Activated naive CD8-positive, alpha-beta T cell treated with anti-CD3 and anti-CD28 coated beads, Interleukin-2, amount 50 U/mL, for 24 hours (primary cell): ENCODE results near the gene PAM.

Experiments used
- ATAC-seq: fragments of 150-1000 bp; cut with Tn5 transposase; one replicate; pipeline ENCODE4 v1.10.0; 2021
- DNase-seq: peaks from one replicate; pipeline ENCODE4 v3.0.0; 2021
- H3K27ac Mint-ChIP-seq: one replicate; pipeline ENCODE4 v1.8.0; 2021; ENCODE audit warnings: mild to moderate bottlenecking, mixed read lengths
- H3K27me3 Mint-ChIP-seq: one replicate; pipeline ENCODE4 v1.8.0; 2021; ENCODE audit warnings: mixed read lengths
- H3K36me3 Mint-ChIP-seq: one replicate; pipeline ENCODE4 v1.8.0; 2021; ENCODE audit warnings: low read depth, mixed read lengths
- H3K4me1 Mint-ChIP-seq: one replicate; pipeline ENCODE4 v1.8.0; 2021; ENCODE audit warnings: mixed read lengths
- H3K4me3 Mint-ChIP-seq: one replicate; pipeline ENCODE4 v1.8.0; 2021; ENCODE audit warnings: mild to moderate bottlenecking, moderate library complexity, mixed read lengths
- H3K9me3 Mint-ChIP-seq: one replicate; pipeline ENCODE4 v1.8.0; 2021; ENCODE audit warnings: mixed read lengths

Gene PAM

GRCh38 chr5:102800427-102800826, 45.3 kb downstream of the PAM start:
- peaks cover 41% of the 10 kb centered on the region for H3K4me1 Mint-ChIP-seq
- no peak for DNase-seq
- no peaks in the 10 kb centered on the region for H3K9me3 Mint-ChIP-seq
- no peaks in the 10 kb centered on the region for H3K27me3 Mint-ChIP-seq
- ATAC-seq = no peak
- peak overlapping the region; percentile 28 for H3K27ac Mint-ChIP-seq
- H3K4me3 Mint-ChIP-seq = no peak overlapping the region
- peaks cover 21% of the 10 kb centered on the region for H3K36me3 Mint-ChIP-seq

GRCh38 chr5:102801371-102801770, 46.3 kb downstream of the PAM start:
- H3K27ac Mint-ChIP-seq = peak overlapping the region; percentile 63
- no peak overlapping the region for H3K4me3 Mint-ChIP-seq
- H3K9me3 Mint-ChIP-seq = no peaks in the 10 kb centered on the region

GRCh38 chr5:102802708-102803458, 47.8 kb downstream of the PAM start:
- Mint-ChIP-seq H3K9me3 (no peaks in the 10 kb centered on the region), H3K4me1 (peaks cover 40% of the 10 kb centered on the region), H3K4me3 (no peak overlapping the region), H3K36me3 (peaks cover 15% of the 10 kb centered on the region), H3K27me3 (no peaks in the 10 kb centered on the region), H3K27ac (no peak overlapping the region)
- no peak for ATAC-seq
- DNase-seq = no peak

More at GRCh38 chr5:102801371-102801770, 46.3 kb downstream of the PAM start:
- Mint-ChIP-seq H3K27me3 (no peaks in the 10 kb centered on the region), H3K4me1 (peaks cover 38% of the 10 kb centered on the region), H3K36me3 (peaks cover 18% of the 10 kb centered on the region)
- DNase-seq (no peak), ATAC-seq (peak; percentile 88)

- H3K9me3 Mint-ChIP-seq = no peaks in the 10 kb centered on the region
- no peak overlapping the region for H3K27ac Mint-ChIP-seq
- H3K4me1 Mint-ChIP-seq = peaks cover 22% of the 10 kb centered on the region
- DNase-seq (no peak), ATAC-seq (peak; percentile 68)
- peaks cover 15% of the 10 kb centered on the region for H3K36me3 Mint-ChIP-seq
- H3K4me3 Mint-ChIP-seq = no peak overlapping the region
- H3K27me3 Mint-ChIP-seq = no peaks in the 10 kb centered on the region
Measured at GRCh38 chr5:102807878-102808502, 52.9 kb downstream of the PAM start.

GRCh38 chr5:102809033-102809432, 53.9 kb downstream of the PAM start:
- ATAC-seq (no peak), DNase-seq (no peak)
- H3K36me3 Mint-ChIP-seq = peaks cover 15% of the 10 kb centered on the region
- H3K9me3 Mint-ChIP-seq = no peaks in the 10 kb centered on the region
- H3K4me3 Mint-ChIP-seq = no peak overlapping the region
- peaks cover 24% of the 10 kb centered on the region for H3K4me1 Mint-ChIP-seq
- no peaks in the 10 kb centered on the region for H3K27me3 Mint-ChIP-seq
- no peak overlapping the region for H3K27ac Mint-ChIP-seq

- no peaks in the 10 kb centered on the region for H3K27me3 Mint-ChIP-seq
- DNase-seq = no peak
- H3K9me3 Mint-ChIP-seq = no peaks in the 10 kb centered on the region
- ATAC-seq = peak; percentile 65
- H3K4me3 Mint-ChIP-seq = no peak overlapping the region
- H3K36me3 Mint-ChIP-seq = peaks cover 14% of the 10 kb centered on the region
- peaks cover 42% of the 10 kb centered on the region for H3K4me1 Mint-ChIP-seq
- H3K27ac Mint-ChIP-seq = no peak overlapping the region
Measured at GRCh38 chr5:102811972-102812371, 56.9 kb downstream of the PAM start.

- no peak overlapping the region for H3K4me3 Mint-ChIP-seq
- no peak overlapping the region for H3K27ac Mint-ChIP-seq
- H3K9me3 Mint-ChIP-seq = no peaks in the 10 kb centered on the region
- H3K27me3 Mint-ChIP-seq = no peaks in the 10 kb centered on the region
- DNase-seq = no peak
- peaks cover 18% of the 10 kb centered on the region for H3K36me3 Mint-ChIP-seq
- ATAC-seq = no peak
- H3K4me1 Mint-ChIP-seq = peaks cover 30% of the 10 kb centered on the region
Measured at GRCh38 chr5:102813740-102814139, 58.6 kb downstream of the PAM start.

GRCh38 chr5:102815084-102815483, 60.0 kb downstream of the PAM start:
- Mint-ChIP-seq H3K36me3 (peaks cover 18% of the 10 kb centered on the region), H3K27me3 (no peaks in the 10 kb centered on the region), H3K9me3 (no peaks in the 10 kb centered on the region), H3K4me3 (no peak overlapping the region), H3K4me1 (peaks cover 30% of the 10 kb centered on the region), H3K27ac (no peak overlapping the region)
- ATAC-seq (no peak), DNase-seq (no peak)

GRCh38 chr5:102815540-102816332, 60.6 kb downstream of the PAM start:
- Mint-ChIP-seq H3K36me3 (peaks cover 15% of the 10 kb centered on the region), H3K4me1 (peaks cover 30% of the 10 kb centered on the region), H3K27me3 (no peaks in the 10 kb centered on the region), H3K4me3 (no peak overlapping the region), H3K27ac (no peak overlapping the region), H3K9me3 (no peaks in the 10 kb centered on the region)
- DNase-seq (no peak), ATAC-seq (no peak)

GRCh38 chr5:102818345-102818744, 63.2 kb downstream of the PAM start:
- H3K27me3 Mint-ChIP-seq = no peaks in the 10 kb centered on the region
- no peak overlapping the region for H3K4me3 Mint-ChIP-seq
- H3K27ac Mint-ChIP-seq = no peak overlapping the region
- DNase-seq (no peak), ATAC-seq (no peak)
- H3K9me3 Mint-ChIP-seq = no peaks in the 10 kb centered on the region
- peaks cover 11% of the 10 kb centered on the region for H3K36me3 Mint-ChIP-seq
- peaks cover 34% of the 10 kb centered on the region for H3K4me1 Mint-ChIP-seq

- no peak for DNase-seq
- Mint-ChIP-seq H3K27ac (no peak overlapping the region), H3K9me3 (no peaks in the 10 kb centered on the region), H3K4me3 (no peak overlapping the region), H3K27me3 (no peaks in the 10 kb centered on the region), H3K36me3 (peaks cover 11% of the 10 kb centered on the region), H3K4me1 (peaks cover 38% of the 10 kb centered on the region)
- ATAC-seq = no peak
Measured at GRCh38 chr5:102818934-102819333, 63.8 kb downstream of the PAM start.

GRCh38 chr5:102819634-102820033, 64.5 kb downstream of the PAM start:
- no peak overlapping the region for H3K4me3 Mint-ChIP-seq
- ATAC-seq = no peak
- no peaks in the 10 kb centered on the region for H3K9me3 Mint-ChIP-seq
- H3K36me3 Mint-ChIP-seq = peaks cover 11% of the 10 kb centered on the region
- H3K27ac Mint-ChIP-seq = no peak overlapping the region
- peaks cover 38% of the 10 kb centered on the region for H3K4me1 Mint-ChIP-seq
- no peaks in the 10 kb centered on the region for H3K27me3 Mint-ChIP-seq
- no peak for DNase-seq

GRCh38 chr5:102823441-102823874, 68.4 kb downstream of the PAM start:
- no peaks in the 10 kb centered on the region for H3K9me3 Mint-ChIP-seq
- ATAC-seq (peak; percentile 24), DNase-seq (no peak)
- H3K27ac Mint-ChIP-seq = no peak overlapping the region
- H3K4me1 Mint-ChIP-seq = peaks cover 23% of the 10 kb centered on the region
- H3K36me3 Mint-ChIP-seq = peaks cover 3% of the 10 kb centered on the region
- no peaks in the 10 kb centered on the region for H3K27me3 Mint-ChIP-seq
- H3K4me3 Mint-ChIP-seq = no peak overlapping the region

GRCh38 chr5:102826629-102827028, 71.5 kb downstream of the PAM start:
- Mint-ChIP-seq H3K27me3 (no peaks in the 10 kb centered on the region), H3K9me3 (no peaks in the 10 kb centered on the region), H3K27ac (no peak overlapping the region), H3K36me3 (peaks cover 2% of the 10 kb centered on the region), H3K4me3 (no peak overlapping the region), H3K4me1 (peaks cover 24% of the 10 kb centered on the region)
- ATAC-seq = no peak
- DNase-seq = no peak

- Mint-ChIP-seq H3K9me3 (no peaks in the 10 kb centered on the region), H3K27me3 (no peaks in the 10 kb centered on the region), H3K36me3 (peaks cover 2% of the 10 kb centered on the region), H3K4me3 (no peak overlapping the region), H3K27ac (no peak overlapping the region), H3K4me1 (peaks cover 8% of the 10 kb centered on the region)
- no peak for DNase-seq
- ATAC-seq = no peak
Measured at GRCh38 chr5:102830241-102830640, 75.1 kb downstream of the PAM start.
